NCI-H146 treated with DMSO at 0.1 percent for 48 hours (cell line): Measurements from ENCODE around the gene RBM47.

Experiments used
- DNase-seq: peaks from one replicate; lab custom pipeline; 2025; ENCODE audit not compliant: unreplicated experiment; lab: John Stamatoyannopoulos, UW

The RBM47 gene

GRCh38 chr4:40592034-40592433, 37.6 kb downstream of the RBM47 start:
- no peak for DNase-seq

- no peak for DNase-seq
These were observed 41.8 kb downstream of the RBM47 start for GRCh38 chr4:40587826-40588225.

- DNase-seq = no peak
These were observed 42.3 kb downstream of the RBM47 start for GRCh38 chr4:40587351-40587750.

GRCh38 chr4:40586729-40587128, 42.9 kb downstream of the RBM47 start:
- no peak for DNase-seq

- no peak for DNase-seq
These were observed 43.6 kb downstream of the RBM47 start for GRCh38 chr4:40586034-40586433.

- no peak for DNase-seq
These were observed 44.4 kb downstream of the RBM47 start for GRCh38 chr4:40585201-40585799.

GRCh38 chr4:40584517-40585141, 45.0 kb downstream of the RBM47 start:
- no peak for DNase-seq

GRCh38 chr4:40583850-40584439, 45.7 kb downstream of the RBM47 start:
- DNase-seq = no peak

- DNase-seq = no peak
These were observed 47.3 kb downstream of the RBM47 start for GRCh38 chr4:40582413-40582812.

GRCh38 chr4:40581254-40582140, 48.2 kb downstream of the RBM47 start:
- no peak for DNase-seq

- no peak for DNase-seq
These were observed 49.7 kb downstream of the RBM47 start for GRCh38 chr4:40579983-40580382.

GRCh38 chr4:40577588-40578253, 51.9 kb downstream of the RBM47 start:
- DNase-seq = no peak

- no peak for DNase-seq
These were observed 52.8 kb downstream of the RBM47 start for GRCh38 chr4:40576651-40577480.

GRCh38 chr4:40575846-40576245, 53.8 kb downstream of the RBM47 start:
- no peak for DNase-seq

GRCh38 chr4:40573593-40574311, 55.9 kb downstream of the RBM47 start:
- DNase-seq = no peak

- DNase-seq = no peak
These were observed 56.9 kb downstream of the RBM47 start for GRCh38 chr4:40572692-40573310.

GRCh38 chr4:40571208-40571607, 58.5 kb downstream of the RBM47 start:
- DNase-seq = no peak

GRCh38 chr4:40570348-40571077, 59.2 kb downstream of the RBM47 start:
- DNase-seq = no peak
